ENCODE results near the gene IFNG. TPM values are rescaled to one million over a fixed set of nuclear protein-coding genes. Genes with fewer than 3 reads are reported as not detected.

Gene IFNG
- total RNA-seq, 1 experiment from 2014 or later: not detected

- Histone ChIP-seq H3K27me3 (ENCODE audit: insufficient read depth, low read depth) (no peaks in the 10 kb centered on the region), H3K79me2 (ENCODE audit: low read depth) (no peaks in the 10 kb centered on the region), H3K4me1 (replicated peaks; ENCODE audit: insufficient read depth) (no peaks in the 10 kb centered on the region), H2AFZ (no peak overlapping the region), H4K20me1 (ENCODE audit: insufficient read depth) (no peaks in the 10 kb centered on the region), H3F3A (ENCODE audit: insufficient read depth, low read depth) (no peaks in the 10 kb centered on the region), H3K4me2 (no peak overlapping the region), H3K36me3 (ENCODE audit: low read depth) (no peaks in the 10 kb centered on the region), H3K4me3 (no peak overlapping the region), H3K9me2 (ENCODE audit: insufficient read depth) (no peaks in the 10 kb centered on the region; the same call in 1 of the 2 replicates), H3K27ac (no peak overlapping the region), H3K9me3 (ENCODE audit: insufficient read depth, low read depth) (no peaks in the 10 kb centered on the region)
- CTCF ChIA-PET: interaction anchor here (0.6 kb wide), 1 partner anchor 766 kb away, joined by 3 read pairs; no protein-coding TSS in a partner anchor
- BruUV-seq (replicated peaks): no TSS peak
- POLR2A ChIA-PET (ENCODE audit: unreplicated experiment): no interaction called here
- no peak for DNase-seq
- intact Hi-C loops (cut with micrococcal nuclease; ENCODE audit: unreplicated experiment): no loop called here
- TF ChIP-seq EZH2 (IDR thresholded peaks at IDR 0.05; ENCODE audit: low read depth) (no peak), CTCF (conservative IDR thresholded peaks at IDR 0.05) (no peak)
Observed at GRCh38 chr12:68148261-68148951, 11.1 kb downstream of the IFNG start.

GRCh38 chr12:68140556-68140955 is 19.0 kb downstream of the IFNG start:
- CTCF ChIA-PET: no interaction called here
- Histone ChIP-seq H4K20me1 (ENCODE audit: insufficient read depth) (no peaks in the 10 kb centered on the region), H2AFZ (no peak overlapping the region), H3K27me3 (ENCODE audit: insufficient read depth, low read depth) (no peaks in the 10 kb centered on the region), H3K36me3 (ENCODE audit: low read depth) (no peaks in the 10 kb centered on the region), H3K4me2 (no peak overlapping the region), H3K4me3 (no peak overlapping the region), H3K4me1 (replicated peaks; ENCODE audit: insufficient read depth) (no peaks in the 10 kb centered on the region), H3K9me3 (ENCODE audit: insufficient read depth, low read depth) (no peaks in the 10 kb centered on the region), H3F3A (ENCODE audit: insufficient read depth, low read depth) (no peaks in the 10 kb centered on the region), H3K27ac (no peak overlapping the region), H3K9me2 (ENCODE audit: insufficient read depth) (no peaks in the 10 kb centered on the region), H3K79me2 (ENCODE audit: low read depth) (no peaks in the 10 kb centered on the region)
- BruUV-seq (replicated peaks): no TSS peak
- intact Hi-C loops (cut with micrococcal nuclease; ENCODE audit: unreplicated experiment): no loop called here
- POLR2A ChIA-PET (ENCODE audit: unreplicated experiment): no interaction called here
- TF ChIP-seq CTCF (conservative IDR thresholded peaks at IDR 0.05) (no peak), EZH2 (IDR thresholded peaks at IDR 0.05; ENCODE audit: low read depth) (no peak)
- DNase-seq: no peak

GRCh38 chr12:68139941-68140340 is 19.6 kb downstream of the IFNG start:
- H2AFZ ChIP-seq: no peak overlapping the region
- no peak overlapping the region for H3K4me2 ChIP-seq
- intact Hi-C loops (cut with micrococcal nuclease; ENCODE audit: unreplicated experiment): no loop called here
- H3K79me2 ChIP-seq (ENCODE audit: low read depth): no peaks in the 10 kb centered on the region
- no peak overlapping the region for H3K27ac ChIP-seq
- no peak for DNase-seq
- H3K4me3 ChIP-seq: no peak overlapping the region
- TF ChIP-seq EZH2 (IDR thresholded peaks at IDR 0.05; ENCODE audit: low read depth) (no peak), CTCF (conservative IDR thresholded peaks at IDR 0.05) (no peak)
- H3K27me3 ChIP-seq (ENCODE audit: insufficient read depth, low read depth): no peaks in the 10 kb centered on the region
- ChIA-PET CTCF (no interaction called here), POLR2A (ENCODE audit: unreplicated experiment) (no interaction called here)
- no TSS peak for BruUV-seq (replicated peaks)
- H3K9me3 ChIP-seq (ENCODE audit: insufficient read depth, low read depth): no peaks in the 10 kb centered on the region
- H3F3A ChIP-seq (ENCODE audit: insufficient read depth, low read depth): no peaks in the 10 kb centered on the region
- no peaks in the 10 kb centered on the region for H3K36me3 ChIP-seq (ENCODE audit: low read depth)
- no peaks in the 10 kb centered on the region for H3K4me1 ChIP-seq (replicated peaks; ENCODE audit: insufficient read depth)
- H4K20me1 ChIP-seq (ENCODE audit: insufficient read depth): no peaks in the 10 kb centered on the region
- no peaks in the 10 kb centered on the region for H3K9me2 ChIP-seq (ENCODE audit: insufficient read depth)
